ENCODE results near the gene OTOP3.
"Not testable (repeated sequence)": the region's sequence is repeated elsewhere in the genome, so short reads cannot be mapped to it uniquely, and the experiment has no call there.

OTOP3 gene

GRCh38 chr17:74935585-74936469, at the start of gene OTOP3:
OTOP3 (plus strand) TSS chr17:74935898; CDS start chr17:74935922, 24 bp downstream.
- no peak for DNase-seq

DNA sequence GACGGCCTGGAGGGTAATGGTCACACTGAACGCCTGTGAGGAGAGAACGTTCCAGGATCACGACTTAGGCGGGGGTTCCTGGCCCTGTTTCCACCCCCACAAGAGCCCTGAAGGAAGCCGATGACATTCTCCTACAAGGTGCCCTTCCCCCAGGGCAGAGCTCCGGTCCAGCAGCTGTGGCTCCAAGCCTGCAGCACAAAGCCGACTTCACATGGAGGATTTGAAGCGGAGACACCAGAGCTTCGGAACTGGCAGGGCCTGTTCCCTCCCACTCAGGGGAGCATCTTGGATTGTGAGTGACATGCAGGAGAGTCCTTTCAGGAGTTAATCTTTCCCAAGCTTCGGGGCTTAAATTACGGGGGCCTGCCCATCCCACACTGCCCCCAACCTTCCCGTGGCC, 47.2 kb upstream of the OTOP3 start:
- no peak for DNase-seq

DNA sequence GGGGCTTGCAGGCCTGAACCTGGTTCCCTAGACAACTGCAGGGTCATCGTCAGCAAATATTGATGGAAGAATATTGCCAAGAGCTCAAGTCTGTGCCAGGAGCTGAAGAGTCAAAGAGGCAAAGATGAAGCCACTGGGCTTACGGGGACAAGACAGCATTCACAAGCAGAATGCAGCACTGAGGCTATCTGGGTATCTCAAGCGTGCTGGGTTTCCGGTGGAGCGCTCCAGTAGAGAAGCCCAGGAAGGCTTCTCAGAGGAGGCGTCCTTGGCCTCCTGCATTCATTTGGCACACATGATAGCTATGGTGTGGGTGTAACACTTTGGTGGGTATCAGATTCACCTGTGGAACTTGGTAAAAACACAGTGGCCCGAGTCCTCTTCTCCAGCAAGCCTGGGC, 45.1 kb upstream of the OTOP3 start:
- no peak for DNase-seq

- DNase-seq, result no peak
Observed at GRCh38 chr17:74892013-74892841, 43.5 kb upstream of the OTOP3 start.

DNA sequence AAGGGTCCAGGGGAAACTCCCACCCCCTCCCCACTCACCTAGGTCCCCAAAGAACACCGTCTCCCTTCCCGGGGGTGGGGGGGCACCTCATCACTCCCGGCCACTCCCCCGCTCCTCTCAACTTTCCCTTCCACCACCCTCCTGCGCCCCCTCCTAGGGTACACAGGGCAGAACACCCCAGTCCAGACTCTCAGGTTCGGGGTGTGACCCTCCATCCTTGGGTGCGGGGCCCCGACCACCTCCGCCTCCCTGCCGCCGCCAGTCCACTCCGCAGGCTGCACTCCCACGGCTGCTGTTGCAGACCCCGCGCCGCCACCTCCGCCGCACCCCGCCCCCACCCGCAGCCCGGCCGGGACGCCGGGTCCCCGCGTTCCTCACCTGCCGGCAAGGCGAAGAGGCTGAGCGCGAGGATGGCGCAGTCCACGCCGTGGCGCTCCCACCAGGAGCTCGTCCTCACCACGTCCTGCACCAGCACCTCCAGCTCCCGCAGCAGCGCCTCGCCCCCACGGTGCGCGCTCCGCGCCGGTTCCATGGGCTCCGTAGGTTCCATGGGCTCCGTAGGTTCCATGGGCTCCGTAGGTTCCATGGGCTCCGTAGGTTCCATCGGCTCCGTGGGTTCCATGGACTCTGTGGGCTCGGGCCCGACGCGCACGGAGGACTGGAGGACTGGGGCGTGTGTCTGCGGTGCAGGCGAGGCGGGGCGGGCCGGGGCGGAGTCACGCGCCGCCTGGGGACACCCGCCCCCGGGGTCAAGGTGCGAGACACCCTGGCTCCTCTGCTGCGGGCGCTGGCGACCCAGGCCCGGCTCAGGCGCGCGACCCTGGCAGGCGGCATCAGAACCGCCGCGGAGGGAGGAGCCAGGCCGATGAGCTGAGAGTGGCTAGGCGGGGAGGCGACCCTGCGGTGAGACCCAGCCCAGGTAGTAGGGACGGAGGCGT, 42.5 kb upstream of the OTOP3 start, which contains the start of gene FADS6:
Gene FADS6 (minus strand): TSS at position 660 of the 938 bp plus-strand sequence. CDS start 38 bp downstream, at position 622.
- no peak for DNase-seq

DNA sequence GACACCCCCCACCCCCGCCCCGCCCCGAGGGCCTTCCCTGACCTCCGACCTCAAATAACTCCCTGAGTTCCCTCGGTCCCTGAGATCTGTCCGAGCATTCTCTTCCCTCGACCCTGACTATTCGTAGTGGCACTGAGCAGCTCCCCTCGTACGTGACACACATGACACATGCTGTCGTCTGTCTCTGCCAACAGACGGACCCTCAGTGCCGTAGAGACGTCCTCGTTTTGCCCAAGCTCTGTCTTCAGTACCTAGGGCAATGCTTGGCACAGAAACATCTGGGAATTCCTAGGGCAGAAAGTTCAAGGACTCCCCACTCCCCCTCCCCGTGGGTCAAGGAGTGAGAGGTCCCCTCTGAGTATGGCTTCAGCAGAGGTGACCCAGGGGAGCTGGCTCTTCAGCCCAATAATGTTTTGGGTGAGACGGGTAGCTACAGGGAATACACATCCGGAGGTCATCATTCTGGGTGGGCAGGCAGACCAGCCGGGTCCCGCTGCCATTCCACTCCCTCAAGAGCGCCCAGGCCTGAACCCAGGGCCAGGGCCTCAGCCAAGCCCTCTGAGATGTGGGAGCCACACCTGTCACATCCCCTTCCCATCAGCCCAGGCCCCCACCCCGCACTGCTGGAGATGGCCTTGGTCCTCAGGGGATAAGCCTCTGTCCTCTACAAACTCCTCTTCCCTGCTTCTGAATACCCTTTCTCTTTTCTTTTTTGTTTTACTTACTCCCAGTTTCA, 41.6 kb upstream of the OTOP3 start:
- DNase-seq, result no peak

- no peak for DNase-seq
Observed at GRCh38 chr17:74898376-74898946, 37.2 kb upstream of the OTOP3 start.

DNA sequence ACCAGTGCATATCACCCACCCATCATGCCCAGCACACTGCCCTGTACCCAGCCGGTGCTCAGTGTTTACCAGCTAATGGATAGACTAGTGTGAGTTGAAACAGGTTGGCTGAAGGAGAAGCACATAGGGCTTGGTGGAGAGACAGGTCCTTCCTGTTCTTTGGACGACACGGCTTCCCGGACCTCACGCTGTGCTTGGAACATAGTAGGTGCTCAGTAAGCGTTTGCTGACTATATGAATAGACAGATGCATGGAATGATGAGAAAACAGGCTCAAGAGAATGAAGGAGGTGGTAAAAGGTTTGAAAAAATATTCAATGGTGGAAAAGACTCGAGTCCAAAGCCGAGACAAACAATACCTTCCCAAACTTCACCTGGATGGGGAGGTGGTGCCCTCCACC, 35.5 kb upstream of the OTOP3 start:
- no peak for DNase-seq

DNA sequence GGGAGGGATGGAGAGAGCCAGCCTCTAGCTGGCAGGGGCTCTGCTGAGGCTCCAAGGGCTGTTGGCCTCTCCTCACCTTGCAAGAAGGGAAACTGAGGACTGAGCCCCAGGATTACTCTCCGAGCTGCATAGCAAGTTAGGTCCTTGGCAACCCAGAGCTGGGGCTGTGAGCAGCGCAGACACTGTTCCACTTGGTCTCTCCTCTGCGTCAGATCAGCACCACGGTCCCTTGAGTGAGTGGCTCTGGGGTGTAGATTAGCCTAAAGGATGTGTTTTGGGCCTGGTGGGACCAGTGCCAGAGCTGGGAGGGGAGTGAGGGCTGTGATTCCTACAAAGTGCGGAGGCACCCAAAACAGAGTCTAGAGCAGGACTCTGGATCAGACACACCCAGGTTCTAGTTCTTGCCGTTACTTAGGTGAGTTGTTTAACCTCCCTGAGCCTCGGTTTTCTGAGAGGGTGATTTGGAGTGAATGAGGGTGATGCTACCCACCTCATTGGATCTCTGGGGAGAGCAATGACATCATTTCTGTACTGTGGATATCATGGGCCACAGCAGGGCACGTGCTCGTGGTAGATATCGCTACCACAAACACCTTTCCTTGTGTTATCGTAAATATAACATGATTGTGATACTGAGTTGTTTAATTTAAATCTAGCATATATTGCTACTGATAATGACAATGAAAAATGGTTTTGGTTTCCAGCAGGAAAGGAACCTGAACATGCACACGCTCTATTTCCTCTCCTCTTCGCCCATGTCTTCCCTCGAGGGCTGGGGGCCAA, 34.2 kb upstream of the OTOP3 start:
- no peak for DNase-seq

DNA sequence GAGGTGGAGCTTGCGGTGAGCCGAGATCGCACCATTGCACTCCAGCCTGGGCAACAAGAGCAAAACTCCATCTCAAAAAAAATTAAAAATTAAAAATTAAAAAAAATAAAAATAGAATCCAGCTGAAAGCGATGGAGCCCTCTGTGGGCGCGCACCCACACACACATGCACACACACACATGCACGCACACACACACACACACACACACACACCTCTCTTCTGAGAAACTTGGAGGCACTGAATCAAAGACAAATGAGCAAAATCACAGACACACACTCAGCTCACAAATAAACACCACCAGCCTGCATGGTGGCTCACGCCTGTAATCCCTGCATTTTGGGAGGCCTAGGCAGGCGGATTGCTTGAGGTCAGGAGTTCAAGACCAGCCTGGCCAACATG, 32.7 kb upstream of the OTOP3 start:
- no peak for DNase-seq

GRCh38 chr17:74903671-74904070, 32.0 kb upstream of the OTOP3 start:
- DNase-seq, result no peak

DNA sequence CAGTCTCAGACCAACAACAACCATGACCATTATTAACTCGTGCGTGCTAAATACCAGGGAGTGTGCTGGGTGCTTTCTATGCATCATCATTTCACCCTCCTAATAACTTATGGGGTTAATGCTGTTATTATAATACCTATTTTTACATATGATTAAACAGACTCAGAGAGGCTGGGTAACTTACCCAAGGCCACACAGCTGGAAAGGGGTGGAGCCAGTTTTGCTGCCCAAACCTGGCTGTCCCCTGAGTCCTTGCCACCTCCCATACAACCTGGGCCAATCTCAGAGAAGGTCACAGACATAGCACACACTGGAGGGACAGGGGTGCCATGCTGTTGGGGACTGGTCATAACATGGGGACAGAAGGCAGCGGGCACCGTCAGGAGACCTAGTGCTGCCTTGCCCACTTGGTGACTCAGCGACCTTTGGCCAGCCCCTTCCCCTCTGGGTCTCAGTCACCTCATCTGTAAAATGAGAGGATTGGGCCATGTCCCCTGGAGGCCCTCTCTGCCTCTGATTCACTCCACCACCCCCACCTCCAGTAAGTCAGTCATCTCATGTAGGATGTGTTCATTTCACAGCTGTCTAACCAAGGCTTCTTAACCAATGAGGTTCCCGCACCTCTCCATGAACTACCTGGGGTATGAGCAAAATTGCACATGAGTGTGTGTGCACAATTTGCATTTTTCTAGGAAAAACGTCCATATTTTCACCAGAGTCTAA, 30.9 kb upstream of the OTOP3 start:
- no peak for DNase-seq

GRCh38 chr17:74906214-74906793, 29.4 kb upstream of the OTOP3 start:
- DNase-seq, result not testable (repeated sequence)

DNA sequence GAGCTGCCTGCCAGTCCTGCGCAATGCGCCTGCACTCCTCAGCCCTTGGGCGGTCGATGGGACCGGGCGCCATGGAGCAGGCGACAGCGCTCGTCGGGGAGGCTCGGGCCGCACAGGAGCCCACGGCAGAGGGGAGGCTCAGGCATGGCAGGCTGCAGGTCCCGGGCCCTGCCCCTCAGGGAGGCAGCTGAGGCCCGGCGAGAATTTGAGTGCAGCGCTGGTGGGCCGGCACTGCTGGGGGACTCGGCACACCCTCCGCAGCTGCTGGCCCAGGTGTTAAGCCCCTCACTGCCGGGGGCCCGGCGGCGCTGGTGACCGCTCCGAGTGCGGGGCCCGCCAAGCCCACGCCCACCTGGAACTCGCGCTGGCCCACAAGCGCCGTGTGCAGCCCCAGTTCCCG, 28.7 kb upstream of the OTOP3 start:
- no peak for DNase-seq

GRCh38 chr17:74909097-74909496, 26.6 kb upstream of the OTOP3 start:
- DNase-seq, result not testable (repeated sequence)

DNA sequence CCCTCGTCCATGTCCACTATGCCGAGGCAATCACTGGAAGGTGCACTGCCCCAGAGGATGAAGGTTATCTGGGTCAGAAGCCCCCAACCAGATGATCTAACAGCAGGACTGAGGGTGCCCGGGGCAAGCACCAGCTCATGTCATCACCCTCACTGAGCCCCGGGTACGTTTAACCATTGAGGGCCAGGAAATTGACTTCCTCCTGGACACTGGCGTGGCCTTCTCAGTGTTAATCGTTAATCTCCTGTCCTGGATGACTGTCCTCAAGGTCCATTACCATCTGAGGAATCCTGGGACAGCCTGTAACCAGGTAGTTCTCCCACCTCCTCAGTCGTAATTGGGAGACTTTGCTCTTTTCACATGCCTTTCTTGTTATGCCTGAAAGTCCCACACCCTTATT, 24.3 kb upstream of the OTOP3 start:
- not testable (repeated sequence) for DNase-seq

GRCh38 chr17:74916136-74916850, 19.4 kb upstream of the OTOP3 start:
- DNase-seq, result no peak

DNA sequence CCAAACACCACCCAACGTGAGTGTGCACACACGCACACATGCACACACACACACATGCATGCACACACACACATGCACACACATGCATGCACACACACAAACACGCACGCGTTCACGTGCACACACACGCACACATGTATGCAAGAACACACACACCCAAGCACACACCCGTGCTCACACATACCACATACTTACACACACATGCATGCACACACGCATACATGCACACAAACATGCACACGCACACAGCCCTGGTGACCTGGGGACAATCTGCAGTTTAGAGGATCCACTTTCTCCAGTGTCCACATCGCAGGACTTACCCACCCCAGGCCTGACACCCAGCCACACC, 18.9 kb upstream of the OTOP3 start:
- no peak for DNase-seq

GRCh38 chr17:74917430-74917829, 18.3 kb upstream of the OTOP3 start:
- DNase-seq, result no peak
